NCI-H460 (cell line): ENCODE results near the gene MX2. TPM values are rescaled to one million over a fixed set of nuclear protein-coding genes. Genes with fewer than 3 reads are reported as not detected.
"Not testable (repeated sequence)": the region's sequence is repeated elsewhere in the genome, so short reads cannot be mapped to it uniquely, and the experiment has no call there.

Experiments
- DNase-seq: peaks from one replicate; pipeline ENCODE4 v3.0.0-alpha.2; 2016; ENCODE audit warnings: low read depth; ENCODE audit errors: extremely low read depth
- polyA plus RNA-seq: library from polyadenylated mRNA; depleted of rRNA; stranded (reverse); fragments of >200 nt; gene quantifications from 2 replicates; pipeline ENCODE4 v1.2.3, GENCODE V29; 2014; cell fraction: nucleus; rRNA removed
- total RNA-seq: library from RNA; depleted of rRNA; stranded (reverse); fragments of >200 nt; shearing (Covaris generic); gene quantifications from 2 replicates; pipeline ENCODE4 v1.2.3, GENCODE V29; 2014; rRNA removed

MX2 gene
- total RNA-seq: 0.42 and 1.3 TPM in 2 replicates
- polyA plus RNA-seq: not detected in 2 replicates

- DNase-seq: no peak
Observed at GRCh38 chr21:41361786-41362604, at the start of gene MX2. Gene MX2, plus strand, starts transcription at chr21:41362027. Its CDS starts 14,880 bp downstream, at chr21:41376907.

GRCh38 chr21:41313285-41314164 lies 48.3 kb upstream of the MX2 start:
- DNase-seq: not testable (repeated sequence)

- DNase-seq: no peak
Observed at GRCh38 chr21:41315726-41316125, 46.1 kb upstream of the MX2 start.

GRCh38 chr21:41316200-41317062 lies 45.4 kb upstream of the MX2 start, which contains the start of gene FAM3B:
Gene FAM3B, plus strand, starts transcription at chr21:41316801. Its CDS starts 79 bp downstream, at chr21:41316880.
- no peak for DNase-seq

GRCh38 chr21:41317063-41317392 lies 44.8 kb upstream of the MX2 start:
- DNase-seq: no peak

GRCh38 chr21:41317458-41317857 lies 44.4 kb upstream of the MX2 start:
- DNase-seq: no peak

- no peak for DNase-seq
Observed at GRCh38 chr21:41318218-41318617, 43.6 kb upstream of the MX2 start.

GRCh38 chr21:41319273-41319672 lies 42.6 kb upstream of the MX2 start:
- no peak for DNase-seq

GRCh38 chr21:41321211-41321907 lies 40.5 kb upstream of the MX2 start:
- DNase-seq: no peak

- no peak for DNase-seq
Observed at GRCh38 chr21:41321908-41322495, 39.8 kb upstream of the MX2 start.

- DNase-seq: no peak
Observed at GRCh38 chr21:41322496-41323382, 39.1 kb upstream of the MX2 start.

GRCh38 chr21:41325138-41325912 lies 36.5 kb upstream of the MX2 start:
- no peak for DNase-seq

- no peak for DNase-seq
Observed at GRCh38 chr21:41326414-41327080, 35.3 kb upstream of the MX2 start.

- DNase-seq: no peak
Observed at GRCh38 chr21:41327753-41328152, 34.1 kb upstream of the MX2 start.

- DNase-seq: no peak
Observed at GRCh38 chr21:41328660-41329607, 32.9 kb upstream of the MX2 start.

- no peak for DNase-seq
Observed at GRCh38 chr21:41333752-41334151, 28.1 kb upstream of the MX2 start.
